ENCODE data around the gene LOXHD1. TPM values are rescaled to one million over a fixed set of nuclear protein-coding genes. Genes with fewer than 3 reads are reported as not detected.

Gene LOXHD1
- total and polyA plus RNA-seq, 3 donors from 2014 or later: 11.3 to 59.4 (median 29.6) TPM

DNA sequence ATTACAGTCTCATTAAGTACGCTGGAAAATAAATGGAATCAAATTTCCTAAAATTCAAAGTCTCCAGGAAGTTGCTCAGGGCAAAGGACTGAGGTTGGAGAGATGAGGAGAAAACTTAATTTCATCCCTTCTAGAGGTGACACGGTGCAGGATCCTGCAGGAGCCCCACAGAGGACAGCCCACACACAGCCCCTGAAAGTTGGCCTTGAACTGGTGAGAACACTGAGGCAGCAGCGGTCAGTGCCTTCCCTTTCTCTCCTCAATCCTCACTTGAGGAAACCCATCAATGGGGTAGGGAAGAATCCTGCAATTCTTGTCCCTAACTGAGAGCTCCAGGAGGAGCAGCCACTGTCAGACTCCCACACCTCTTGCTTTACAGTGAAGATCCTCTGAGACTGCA is 37.5 kb downstream of the LOXHD1 start:
- H3K4me3 ChIP-seq: no peak overlapping the region
- no peaks in the 10 kb centered on the region for H3K9me3 ChIP-seq
- 55 to 61% methylated on average over 3 of the region's 3 CpGs for WGBS, 2 donors
- H3K4me1 ChIP-seq: peaks cover 9% of the 10 kb centered on the region
- no peak for DNase-seq
- no peak overlapping the region for H3K27ac ChIP-seq
- no peaks in the 10 kb centered on the region for H3K27me3 ChIP-seq
- TF ChIP-seq POLR2A (IDR thresholded peaks at IDR 0.05): no peak
- no peak for TF ChIP-seq CTCF (IDR thresholded peaks at IDR 0.05)
- H3K36me3 ChIP-seq (ENCODE audit: low read depth, missing control alignments): no peaks in the 10 kb centered on the region
- intact Hi-C loops (cut with DNase I; ENCODE audit: low total_unique reads): no loop called here

DNA sequence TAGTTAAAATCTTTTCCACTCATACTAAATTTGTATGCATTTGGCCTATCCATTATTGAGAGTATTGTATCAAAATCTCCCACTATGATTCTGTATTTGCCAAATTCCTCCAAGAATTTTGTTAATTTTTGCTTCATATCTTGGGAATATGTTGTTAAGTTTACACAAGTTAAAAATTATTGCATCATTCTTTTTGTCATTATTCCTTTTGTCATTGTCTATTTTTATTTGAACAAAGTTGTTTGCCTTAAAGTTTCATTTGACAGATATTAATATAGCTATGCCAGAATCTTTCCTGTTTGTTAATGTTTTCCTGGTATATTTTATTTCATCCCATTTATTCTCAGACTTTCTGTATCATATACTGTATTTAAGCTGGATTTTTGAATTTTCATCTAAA is 41.3 kb downstream of the LOXHD1 start:
- Histone ChIP-seq H3K27me3 (no peaks in the 10 kb centered on the region), H3K4me3 (no peak overlapping the region), H3K27ac (no peak overlapping the region), H3K4me1 (no peaks in the 10 kb centered on the region), H3K9me3 (no peaks in the 10 kb centered on the region), H3K36me3 (ENCODE audit: low read depth, missing control alignments) (no peaks in the 10 kb centered on the region)
- TF ChIP-seq POLR2A (IDR thresholded peaks at IDR 0.05) (no peak), CTCF (IDR thresholded peaks at IDR 0.05) (no peak)
- intact Hi-C loops (cut with DNase I; ENCODE audit: low total_unique reads): no loop called here
- DNase-seq: no peak

DNA sequence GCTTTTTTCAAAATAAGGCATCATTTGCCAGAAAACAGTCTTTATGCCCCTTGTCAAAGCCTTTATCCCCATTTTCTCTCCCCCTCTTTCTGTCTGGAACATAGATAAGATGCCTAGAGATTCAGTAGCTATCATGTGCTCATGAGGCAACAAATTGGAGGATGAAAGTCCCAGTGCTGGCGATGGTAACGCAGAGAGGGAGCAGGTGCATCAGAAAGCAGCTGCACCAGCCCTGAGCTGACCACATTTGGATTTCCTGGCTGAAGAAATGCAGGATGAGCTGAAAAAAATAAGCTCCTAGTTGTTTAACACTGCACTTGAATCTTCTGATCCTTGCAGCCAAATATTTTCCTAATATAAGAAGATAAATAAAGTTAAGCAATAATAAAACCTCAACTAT is 48.0 kb downstream of the LOXHD1 start:
- Histone ChIP-seq H3K36me3 (ENCODE audit: low read depth, missing control alignments) (no peaks in the 10 kb centered on the region), H3K27me3 (no peaks in the 10 kb centered on the region), H3K9me3 (no peaks in the 10 kb centered on the region), H3K27ac (no peak overlapping the region), H3K4me1 (no peaks in the 10 kb centered on the region), H3K4me3 (no peak overlapping the region)
- WGBS, 2 donors: 74 to 92% methylated on average over 2 of the region's 2 CpGs
- TF ChIP-seq POLR2A (IDR thresholded peaks at IDR 0.05) (no peak), CTCF (IDR thresholded peaks at IDR 0.05) (no peak)
- no peak for DNase-seq
- intact Hi-C loops (cut with DNase I; ENCODE audit: low total_unique reads): no loop called here

- intact Hi-C loops (cut with DNase I; ENCODE audit: low total_unique reads): no loop called here
- Histone ChIP-seq H3K9me3 (no peaks in the 10 kb centered on the region), H3K36me3 (ENCODE audit: low read depth, missing control alignments) (no peaks in the 10 kb centered on the region), H3K4me1 (no peaks in the 10 kb centered on the region), H3K4me3 (no peak overlapping the region), H3K27ac (no peak overlapping the region), H3K27me3 (no peaks in the 10 kb centered on the region)
- no peak for DNase-seq
- TF ChIP-seq CTCF (IDR thresholded peaks at IDR 0.05) (no peak), POLR2A (IDR thresholded peaks at IDR 0.05) (no peak)
- 59 to 73% methylated on average over 5 of the region's 5 CpGs for WGBS, 2 donors
These were observed 49.1 kb downstream of the LOXHD1 start for GRCh38 chr18:46607926-46608325.

DNA sequence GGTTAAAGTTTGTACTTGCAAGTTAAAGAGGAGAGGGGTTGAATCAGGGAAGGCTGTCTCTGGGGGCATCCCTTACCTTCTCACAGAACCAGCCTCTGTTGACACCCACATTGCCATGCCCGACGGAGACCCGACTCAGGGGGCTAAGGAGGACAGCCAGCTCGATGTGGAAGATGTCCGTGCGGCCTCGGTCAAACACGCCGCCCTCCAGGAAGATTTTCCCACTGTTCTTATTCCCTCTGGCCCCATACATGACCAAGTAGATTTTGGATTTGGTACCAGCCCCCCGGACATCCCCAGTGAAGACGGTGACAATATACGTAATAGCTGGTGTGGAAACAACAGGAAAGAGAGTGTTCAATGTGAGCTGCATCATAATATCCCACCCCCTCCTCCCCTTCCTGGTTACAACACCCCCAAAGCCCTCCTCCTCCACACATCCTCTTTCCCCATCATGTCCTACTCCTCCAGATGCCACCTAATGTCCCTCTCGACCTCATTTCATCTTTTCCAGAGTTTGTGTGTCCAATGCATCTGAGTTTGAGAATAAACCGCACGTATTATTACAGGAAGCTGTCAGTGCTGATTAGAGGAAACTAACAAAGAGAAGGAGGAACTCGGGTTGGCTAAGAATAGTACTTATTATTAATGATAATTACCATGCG is 55.7 kb downstream of the LOXHD1 start:
- intact Hi-C loops (cut with DNase I; ENCODE audit: low total_unique reads): no loop called here

More for the DNA sequence above, 55.7 kb downstream of the LOXHD1 start:
- H3K27me3 ChIP-seq: no peaks in the 10 kb centered on the region
- no peak for TF ChIP-seq POLR2A (IDR thresholded peaks at IDR 0.05)
- no peak for TF ChIP-seq CTCF (IDR thresholded peaks at IDR 0.05)
- no peaks in the 10 kb centered on the region for H3K9me3 ChIP-seq
- H3K36me3 ChIP-seq (ENCODE audit: low read depth, missing control alignments): no peaks in the 10 kb centered on the region
- no peak overlapping the region for H3K4me3 ChIP-seq
- H3K27ac ChIP-seq: no peak overlapping the region
- 48 to 59% methylated on average over 17 of the region's 17 CpGs for WGBS, 2 donors
- H3K4me1 ChIP-seq: no peaks in the 10 kb centered on the region
- no peak for DNase-seq

All from testis (tissue), 3 donors.